Vagina (tissue), 2 donors: ENCODE measurements around the gene SLC5A11.

ENCODE experiments used
- CTCF ChIP-seq, 3 experiments: fragments of 450-650 bp in 2 of 3; fragments of 200-600 bp in 1 of 3; sonication (generic) in 1 of 3; IDR thresholded peaks; one replicate each; pipeline ENCODE4 v1.5.1; 2017 to 2019; ENCODE audit warnings: antibody characterized with exemption in 3 of 3, mild to moderate bottlenecking in 2 of 3, moderate library complexity in 2 of 3
- POLR2AphosphoS5 ChIP-seq, 2 donors: sonication (generic); formaldehyde crosslinking; IDR thresholded peaks; one replicate each; pipeline ENCODE4 v1.9.0; 2017; ENCODE audit warnings: antibody characterized with exemption in 2 of 2, mild to moderate bottlenecking in 2 of 2, low read depth in 1 of 2; ENCODE audit not compliant: insufficient read depth in 1 of 2

GRCh38 chr16:24800586-24800985 is 45.2 kb upstream of the SLC5A11 start:
- TF ChIP-seq POLR2AphosphoS5 (IDR thresholded peaks at IDR 0.05; ENCODE audit: insufficient read depth in 1 of 2, low read depth in 1 of 2) (no peak), CTCF (IDR thresholded peaks at IDR 0.05) (no peak)
